ENCODE measurements around the gene PHF20.
"Not testable (repeated sequence)": the region's sequence is repeated elsewhere in the genome, so short reads cannot be mapped to it uniquely, and the experiment has no call there.

PHF20 gene

GRCh38 chr20:35939264-35939663 is 167.4 kb downstream of the PHF20 start:
- H3K9me3 ChIP-seq (ENCODE audit: insufficient read depth, low read depth, low read length): no peaks in the 10 kb centered on the region
- H3K27ac ChIP-seq (ENCODE audit: low read depth, low read length): no peak overlapping the region
- H3K36me3 ChIP-seq (ENCODE audit: insufficient read depth, low read length): peaks cover 56% of the 10 kb centered on the region
- no peak overlapping the region for H3K4me3 ChIP-seq (ENCODE audit: low read length)
- WGBS: 79% methylated on average over 3 of the region's 3 CpGs
- no peaks in the 10 kb centered on the region for H3K27me3 ChIP-seq (ENCODE audit: insufficient read depth, low read length)
- H3K9ac ChIP-seq (ENCODE audit: low read depth, low read length): no peak overlapping the region
- peaks cover 7% of the 10 kb centered on the region for H3K4me1 ChIP-seq (ENCODE audit: insufficient read depth, low read length)

- WGBS: over 99% methylated on average over 2 of the region's 2 CpGs
- Histone ChIP-seq H3K36me3 (ENCODE audit: insufficient read depth, low read length) (peaks cover 60% of the 10 kb centered on the region), H3K4me3 (ENCODE audit: low read length) (no peak overlapping the region), H3K9me3 (ENCODE audit: insufficient read depth, low read depth, low read length) (no peaks in the 10 kb centered on the region), H3K27me3 (ENCODE audit: insufficient read depth, low read length) (no peaks in the 10 kb centered on the region), H3K4me1 (ENCODE audit: insufficient read depth, low read length) (no peaks in the 10 kb centered on the region; the same call in 1 of the 2 replicates), H3K27ac (ENCODE audit: low read depth, low read length) (no peak overlapping the region), H3K9ac (ENCODE audit: low read depth, low read length) (no peak overlapping the region)
Observed at GRCh38 chr20:35941620-35942019, 169.8 kb downstream of the PHF20 start.

- H3K36me3 ChIP-seq (ENCODE audit: insufficient read depth, low read length): peaks cover 56% of the 10 kb centered on the region
Observed at GRCh38 chr20:35942243-35942642, 170.4 kb downstream of the PHF20 start.

GRCh38 chr20:35947489-35947888 is 175.7 kb downstream of the PHF20 start:
- H3K27ac ChIP-seq (ENCODE audit: low read depth, low read length): no peak overlapping the region
- peaks cover 30% of the 10 kb centered on the region for H3K36me3 ChIP-seq (ENCODE audit: insufficient read depth, low read length)
- no peaks in the 10 kb centered on the region for H3K9me3 ChIP-seq (ENCODE audit: insufficient read depth, low read depth, low read length)
- WGBS: 80% methylated on average over 9 of the region's 9 CpGs
- H3K4me1 ChIP-seq (ENCODE audit: insufficient read depth, low read length): no peaks in the 10 kb centered on the region
- no peak overlapping the region for H3K9ac ChIP-seq (ENCODE audit: low read depth, low read length)
- no peak overlapping the region for H3K4me3 ChIP-seq (ENCODE audit: low read length)
- H3K27me3 ChIP-seq (ENCODE audit: insufficient read depth, low read length): no peaks in the 10 kb centered on the region

More at GRCh38 chr20:35942243-35942642, 170.4 kb downstream of the PHF20 start:
- Histone ChIP-seq H3K9me3 (ENCODE audit: insufficient read depth, low read depth, low read length) (no peaks in the 10 kb centered on the region), H3K4me3 (ENCODE audit: low read length) (no peak overlapping the region), H3K27me3 (ENCODE audit: insufficient read depth, low read length) (no peaks in the 10 kb centered on the region), H3K27ac (ENCODE audit: low read depth, low read length) (no peak overlapping the region), H3K4me1 (ENCODE audit: insufficient read depth, low read length) (no peaks in the 10 kb centered on the region; the same call in 1 of the 2 replicates), H3K9ac (ENCODE audit: low read depth, low read length) (no peak overlapping the region)
- WGBS: 94% methylated on average over 2 of the region's 2 CpGs

- peaks cover 29% of the 10 kb centered on the region for H3K36me3 ChIP-seq (ENCODE audit: insufficient read depth, low read length)
- no peak overlapping the region for H3K27ac ChIP-seq (ENCODE audit: low read depth, low read length)
- 94% methylated on average over 2 of the region's 2 CpGs for WGBS
- no peaks in the 10 kb centered on the region for H3K27me3 ChIP-seq (ENCODE audit: insufficient read depth, low read length)
- no peak overlapping the region for H3K4me3 ChIP-seq (ENCODE audit: low read length)
- no peak overlapping the region for H3K9ac ChIP-seq (ENCODE audit: low read depth, low read length)
- no peaks in the 10 kb centered on the region for H3K4me1 ChIP-seq (ENCODE audit: insufficient read depth, low read length)
- H3K9me3 ChIP-seq (ENCODE audit: insufficient read depth, low read depth, low read length): no peaks in the 10 kb centered on the region
Observed at GRCh38 chr20:35947907-35948306, 176.1 kb downstream of the PHF20 start.

GRCh38 chr20:35950093-35950492 is 178.3 kb downstream of the PHF20 start:
- Histone ChIP-seq H3K27ac (ENCODE audit: low read depth, low read length) (no peak overlapping the region), H3K36me3 (ENCODE audit: insufficient read depth, low read length) (peaks cover 19% of the 10 kb centered on the region), H3K4me1 (ENCODE audit: insufficient read depth, low read length) (peaks cover under 1% of the 10 kb centered on the region; the same call in 1 of the 2 replicates), H3K27me3 (ENCODE audit: insufficient read depth, low read length) (no peaks in the 10 kb centered on the region), H3K4me3 (ENCODE audit: low read length) (no peak overlapping the region), H3K9ac (ENCODE audit: low read depth, low read length) (no peak overlapping the region), H3K9me3 (ENCODE audit: insufficient read depth, low read depth, low read length) (no peaks in the 10 kb centered on the region)
- WGBS: 97% methylated on average over 7 of the region's 7 CpGs

GRCh38 chr20:35952080-35952479 is 180.3 kb downstream of the PHF20 start:
- H3K4me1 ChIP-seq (ENCODE audit: insufficient read depth, low read length); H3K27me3 ChIP-seq (ENCODE audit: insufficient read depth, low read length); H3K27ac ChIP-seq (ENCODE audit: low read depth, low read length); H3K9me3 ChIP-seq (ENCODE audit: insufficient read depth, low read depth, low read length); H3K9ac ChIP-seq (ENCODE audit: low read depth, low read length): not testable (repeated sequence)
- H3K36me3 ChIP-seq (ENCODE audit: insufficient read depth, low read length): peaks cover 16% of the 10 kb centered on the region
- 97% methylated on average over 14 of the region's 14 CpGs for WGBS
- H3K4me3 ChIP-seq (ENCODE audit: low read length): peak overlapping the region; percentile 91; the same call in 1 of the 2 replicates

- H3K27ac ChIP-seq (ENCODE audit: low read depth, low read length): peak overlapping the region; percentile 99
- peak overlapping the region; percentile 91 for H3K4me3 ChIP-seq (ENCODE audit: low read length)
- peaks cover 5% of the 10 kb centered on the region for H3K4me1 ChIP-seq (ENCODE audit: insufficient read depth, low read length)
- peaks cover 13% of the 10 kb centered on the region for H3K36me3 ChIP-seq (ENCODE audit: insufficient read depth, low read length)
- peak overlapping the region; percentile 98 for H3K9ac ChIP-seq (ENCODE audit: low read depth, low read length)
- H3K9me3 ChIP-seq (ENCODE audit: insufficient read depth, low read depth, low read length): no peaks in the 10 kb centered on the region
- H3K27me3 ChIP-seq (ENCODE audit: insufficient read depth, low read length): no peaks in the 10 kb centered on the region
- WGBS: 90% methylated on average over 5 of the region's 6 CpGs
Observed at GRCh38 chr20:35952480-35953386, 180.9 kb downstream of the PHF20 start.

GRCh38 chr20:35953387-35954199 is 181.8 kb downstream of the PHF20 start:
- Histone ChIP-seq H3K36me3 (ENCODE audit: insufficient read depth, low read length) (peaks cover 5% of the 10 kb centered on the region), H3K9ac (ENCODE audit: low read depth, low read length) (peak overlapping the region; percentile 98), H3K9me3 (ENCODE audit: insufficient read depth, low read depth, low read length) (no peaks in the 10 kb centered on the region), H3K27me3 (ENCODE audit: insufficient read depth, low read length) (no peaks in the 10 kb centered on the region), H3K4me3 (ENCODE audit: low read length) (peak overlapping the region; percentile 91), H3K27ac (ENCODE audit: low read depth, low read length) (peak overlapping the region; percentile 99), H3K4me1 (ENCODE audit: insufficient read depth, low read length) (peaks cover 5% of the 10 kb centered on the region)
- under 1% methylated on average over 65 of the region's 65 CpGs for WGBS

- Histone ChIP-seq H3K36me3 (ENCODE audit: insufficient read depth, low read length) (no peaks in the 10 kb centered on the region), H3K27me3 (ENCODE audit: insufficient read depth, low read length) (no peaks in the 10 kb centered on the region), H3K9me3 (ENCODE audit: insufficient read depth, low read depth, low read length) (no peaks in the 10 kb centered on the region), H3K27ac (ENCODE audit: low read depth, low read length) (peak within 1 kb of the TSS; percentile 99), H3K4me3 (ENCODE audit: low read length) (peak within 1 kb of the TSS; percentile 91), H3K9ac (ENCODE audit: low read depth, low read length) (peak within 1 kb of the TSS; percentile 98), H3K4me1 (ENCODE audit: insufficient read depth, low read length) (peaks cover 5% of the 10 kb centered on the region)
- under 1% methylated on average over 76 of the region's 76 CpGs for WGBS
Observed at GRCh38 chr20:35954200-35954906, 182.5 kb downstream of the PHF20 start, which contains the start of gene SCAND1. Gene SCAND1 (minus strand): TSS chr20:35954502. CDS start chr20:35954284, 218 bp downstream.

Measured in HUES64 (cell line).